ENCODE results near the gene TNXB. TPM values are rescaled to one million over a fixed set of nuclear protein-coding genes. Genes with fewer than 3 reads are reported as not detected.
"Not testable (repeated sequence)": the region's sequence is repeated elsewhere in the genome, so short reads cannot be mapped to it uniquely, and the experiment has no call there.

TNXB gene
- total and polyA plus RNA-seq, 2 of the 4 experiments (the other 2 are of a cell fraction): 0.05 TPM; not detected in 1

DNA sequence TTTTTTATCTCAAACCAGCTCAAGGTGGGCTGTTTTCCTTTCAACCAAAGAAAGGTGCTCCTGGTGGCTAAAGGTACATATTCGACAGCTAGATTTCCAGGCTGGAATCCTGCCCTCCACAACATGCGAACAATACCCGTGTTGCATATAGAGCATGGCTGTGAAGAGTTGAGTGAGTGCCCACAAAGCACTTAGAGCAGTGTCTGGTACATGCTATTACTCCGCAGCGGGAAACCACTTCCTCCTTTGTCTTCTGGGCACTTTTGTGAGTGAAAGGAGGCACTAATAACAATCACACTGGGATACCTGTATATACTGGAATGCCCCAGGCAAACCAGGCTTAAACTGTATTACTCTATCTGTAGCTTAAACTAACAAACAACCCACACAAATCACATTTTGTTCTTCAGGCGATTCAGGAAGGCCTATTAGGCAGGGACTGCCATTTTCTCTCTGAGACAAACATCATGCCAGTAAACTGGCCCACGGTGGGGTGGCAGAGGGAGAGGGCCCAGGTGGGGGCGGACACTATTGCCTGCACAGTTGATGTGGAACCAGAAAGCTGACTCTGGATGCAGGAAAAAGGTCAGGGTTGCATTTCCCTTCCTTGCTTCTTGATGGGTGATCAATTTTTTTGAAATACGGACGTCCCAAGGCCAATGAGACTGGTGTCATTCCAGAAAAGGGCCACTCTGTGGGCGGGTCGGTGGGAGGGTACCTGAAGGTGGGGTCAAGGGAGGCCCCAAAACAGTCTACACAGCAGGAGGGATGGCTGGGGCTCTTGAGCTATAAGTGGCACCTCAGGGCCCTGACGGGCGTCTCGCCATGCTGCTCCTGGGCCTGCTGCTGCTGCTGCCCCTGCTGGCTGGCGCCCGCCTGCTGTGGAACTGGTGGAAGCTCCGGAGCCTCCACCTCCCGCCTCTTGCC, 71.3 kb downstream of the TNXB start, which contains the start of gene CYP21A2:
TSS of gene CYP21A2 (plus strand) at position 818 of the 927 bp plus-strand sequence. CDS start at position 826, 8 bp downstream.
- ATAC-seq (ENCODE audit: low read depth); H3K9me3 ChIP-seq (ENCODE audit: control insufficient read depth, insufficient read depth, low read length); H3K9ac ChIP-seq (ENCODE audit: low read depth, low read length); H2BK5ac ChIP-seq (ENCODE audit: low read depth, low read length, poor library complexity, severe bottlenecking); H4K20me1 ChIP-seq (ENCODE audit: insufficient read depth, low read length); H4K91ac ChIP-seq (ENCODE audit: insufficient read depth, low read depth, low read length); H4K5ac ChIP-seq (ENCODE audit: low read depth, low read length); H2AK5ac ChIP-seq (ENCODE audit: low read depth, low read length); H2AFZ ChIP-seq (replicated peaks; ENCODE audit: low read length, poor library complexity); H3K56ac ChIP-seq (ENCODE audit: extremely low read depth, insufficient read depth, low read length); H3K4me3 ChIP-seq (ENCODE audit: insufficient read depth, low read depth, low read length); H2AK9ac ChIP-seq (replicated peaks; ENCODE audit: low read depth, low read length, poor library complexity); H2BK20ac ChIP-seq (ENCODE audit: low read depth, low read length); DNase-seq; H4K8ac ChIP-seq (ENCODE audit: low read depth in 2 of 2, low read length in 2 of 2); intact Hi-C loops (cut with micrococcal nuclease); H3K4me2 ChIP-seq (ENCODE audit: low read depth, low read length); in situ Hi-C loops (cut with MboI; ENCODE audit: low sequenced_read_pairs); BruUV-seq (replicated peaks); H3K79me1 ChIP-seq (ENCODE audit: low read depth in 1 of 2, low read length in 2 of 2); H3K36me3 ChIP-seq (ENCODE audit: control insufficient read depth, insufficient read depth, low read length); H3K23ac ChIP-seq (ENCODE audit: low read depth, low read length); H2BK15ac ChIP-seq (ENCODE audit: low read depth, low read length); dilution Hi-C loops (cut with HindIII; ENCODE audit: low sequenced_read_pairs, unreplicated experiment); POLR2A ChIA-PET (ENCODE audit: unreplicated experiment); H3K9me1 ChIP-seq (ENCODE audit: insufficient read depth, low read length); H3K4ac ChIP-seq (ENCODE audit: low read depth, low read length); CTCF ChIA-PET; H3K14ac ChIP-seq (replicated peaks; ENCODE audit: low read depth, low read length); H3K4me1 ChIP-seq (ENCODE audit: control insufficient read depth, insufficient read depth, low read length); H3K27ac ChIP-seq (ENCODE audit: insufficient read depth, low read length); H2BK120ac ChIP-seq (ENCODE audit: low read depth, low read length); H3K18ac ChIP-seq (ENCODE audit: low read depth, low read length); H3K27me3 ChIP-seq (ENCODE audit: control insufficient read depth, insufficient read depth, low read length): not testable (repeated sequence)
- no CpG with 5 or more reads among the region's 19 CpGs for WGBS, 2 experiments (ENCODE audit: extremely low coverage in 2 of 2, insufficient read length in 1 of 2)

DNA sequence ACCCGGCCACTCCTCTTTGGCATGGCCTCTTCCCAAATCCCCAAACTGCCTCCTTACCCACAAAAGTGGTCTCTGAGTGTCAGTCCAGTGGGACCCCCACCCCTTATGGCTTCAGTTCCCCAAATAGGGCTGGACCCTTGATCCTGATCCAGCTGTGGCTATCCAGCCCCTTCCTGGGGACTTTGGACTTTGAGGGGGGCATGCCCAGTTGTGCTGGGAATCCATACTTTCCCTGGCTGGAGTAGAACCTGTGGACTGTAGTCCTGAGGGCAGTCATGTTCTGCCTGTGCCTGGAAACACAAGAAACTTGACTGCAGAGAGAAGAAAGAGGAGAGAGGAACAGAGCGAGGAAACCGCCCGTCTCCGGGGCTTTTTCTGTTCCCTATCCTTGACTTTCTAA, 72.0 kb downstream of the TNXB start:
- H2BK5ac ChIP-seq (ENCODE audit: low read depth, low read length, poor library complexity, severe bottlenecking); H3K9me1 ChIP-seq (ENCODE audit: insufficient read depth, low read length); H3K14ac ChIP-seq (replicated peaks; ENCODE audit: low read depth, low read length); H2AK9ac ChIP-seq (replicated peaks; ENCODE audit: low read depth, low read length, poor library complexity); H3K4me3 ChIP-seq (ENCODE audit: insufficient read depth, low read depth, low read length); H2AK5ac ChIP-seq (ENCODE audit: low read depth, low read length); dilution Hi-C loops (cut with HindIII; ENCODE audit: low sequenced_read_pairs, unreplicated experiment); H3K9me3 ChIP-seq (ENCODE audit: control insufficient read depth, insufficient read depth, low read length); in situ Hi-C loops (cut with MboI; ENCODE audit: low sequenced_read_pairs); H4K91ac ChIP-seq (ENCODE audit: insufficient read depth, low read depth, low read length); intact Hi-C loops (cut with micrococcal nuclease); H4K20me1 ChIP-seq (ENCODE audit: insufficient read depth, low read length); H2BK20ac ChIP-seq (ENCODE audit: low read depth, low read length); H3K18ac ChIP-seq (ENCODE audit: low read depth, low read length); ATAC-seq (ENCODE audit: low read depth); H2BK120ac ChIP-seq (ENCODE audit: low read depth, low read length); CTCF ChIA-PET; H4K8ac ChIP-seq (ENCODE audit: low read depth in 2 of 2, low read length in 2 of 2); DNase-seq; H3K79me1 ChIP-seq (ENCODE audit: low read depth in 1 of 2, low read length in 2 of 2); H3K4me2 ChIP-seq (ENCODE audit: low read depth, low read length); POLR2A ChIA-PET (ENCODE audit: unreplicated experiment); H3K4me1 ChIP-seq (ENCODE audit: control insufficient read depth, insufficient read depth, low read length); H3K56ac ChIP-seq (ENCODE audit: extremely low read depth, insufficient read depth, low read length); H3K9ac ChIP-seq (ENCODE audit: low read depth, low read length); H2BK15ac ChIP-seq (ENCODE audit: low read depth, low read length); H3K36me3 ChIP-seq (ENCODE audit: control insufficient read depth, insufficient read depth, low read length); H2AFZ ChIP-seq (replicated peaks; ENCODE audit: low read length, poor library complexity); H4K5ac ChIP-seq (ENCODE audit: low read depth, low read length); H3K4ac ChIP-seq (ENCODE audit: low read depth, low read length); BruUV-seq (replicated peaks); H3K27ac ChIP-seq (ENCODE audit: insufficient read depth, low read length); H3K27me3 ChIP-seq (ENCODE audit: control insufficient read depth, insufficient read depth, low read length); H3K23ac ChIP-seq (ENCODE audit: low read depth, low read length): not testable (repeated sequence)
- WGBS, 2 experiments (ENCODE audit: extremely low coverage in 2 of 2, insufficient read length in 1 of 2): no CpG with 5 or more reads among the region's 5 CpGs
